IPS-NIHi7 (cell line): ENCODE results near the gene SNX25.
"Not testable (repeated sequence)": the region's sequence is repeated elsewhere in the genome, so short reads cannot be mapped to it uniquely, and the experiment has no call there.

Source experiments
- DNase-seq: peaks from one replicate; pipeline ENCODE4 v3.0.0; 2012; ENCODE audit warnings: mixed read lengths; ENCODE audit errors: extremely low spot score

The SNX25 gene

DNA sequence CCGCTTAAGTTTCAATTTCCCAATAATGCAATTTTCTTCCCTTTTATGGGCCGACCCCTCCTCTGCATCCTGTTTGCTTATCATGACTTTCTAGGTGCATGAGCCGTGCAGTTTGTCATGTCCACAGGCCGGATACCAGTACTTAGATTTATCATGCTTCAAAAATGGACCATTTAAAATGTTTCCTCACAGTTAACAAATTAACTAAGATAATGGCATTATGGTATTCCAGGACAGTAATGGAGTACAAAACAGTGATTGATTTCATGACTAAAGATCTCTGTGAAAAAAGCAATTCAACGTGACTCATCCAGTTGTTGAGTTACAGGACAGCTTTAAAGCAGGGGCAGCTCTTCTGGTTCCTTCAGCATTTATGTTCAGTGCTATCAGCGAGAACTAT lies 23.0 kb downstream of the SNX25 start:
- no peak for DNase-seq

DNA sequence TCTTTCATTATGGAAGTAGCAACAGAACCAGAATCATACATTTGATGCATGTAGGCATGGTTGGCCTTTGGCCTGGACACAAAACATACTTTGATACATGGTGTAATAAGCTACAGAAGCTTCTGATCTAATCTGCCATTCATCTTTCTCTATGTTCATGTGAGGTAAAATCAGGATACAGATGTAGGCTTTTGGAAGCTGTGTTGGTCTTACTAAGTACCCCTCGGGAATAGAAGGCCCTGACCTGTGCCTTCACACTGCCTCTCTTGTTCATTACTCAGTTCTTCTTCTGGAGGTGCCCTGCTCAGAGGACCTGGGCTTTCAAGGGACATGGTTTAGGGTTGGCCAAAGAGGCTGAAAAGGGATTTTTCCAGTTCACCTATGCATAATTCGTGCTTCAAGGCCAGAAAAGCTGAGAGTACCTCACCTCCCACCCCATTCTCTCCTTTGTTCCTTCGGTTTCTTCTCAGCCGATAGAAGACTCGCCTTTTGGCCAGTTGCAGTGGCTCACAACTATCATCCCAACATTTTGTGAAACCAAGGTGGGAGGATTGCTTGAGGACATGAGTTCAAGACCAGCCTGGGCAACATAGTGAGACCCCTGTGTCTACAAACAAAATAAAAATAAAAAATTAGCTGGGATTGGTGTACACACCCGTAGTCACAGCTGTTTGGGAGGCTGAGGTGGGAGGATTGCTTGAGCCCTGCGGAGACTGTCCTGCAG lies 25.9 kb downstream of the SNX25 start:
- no peak for DNase-seq

DNA sequence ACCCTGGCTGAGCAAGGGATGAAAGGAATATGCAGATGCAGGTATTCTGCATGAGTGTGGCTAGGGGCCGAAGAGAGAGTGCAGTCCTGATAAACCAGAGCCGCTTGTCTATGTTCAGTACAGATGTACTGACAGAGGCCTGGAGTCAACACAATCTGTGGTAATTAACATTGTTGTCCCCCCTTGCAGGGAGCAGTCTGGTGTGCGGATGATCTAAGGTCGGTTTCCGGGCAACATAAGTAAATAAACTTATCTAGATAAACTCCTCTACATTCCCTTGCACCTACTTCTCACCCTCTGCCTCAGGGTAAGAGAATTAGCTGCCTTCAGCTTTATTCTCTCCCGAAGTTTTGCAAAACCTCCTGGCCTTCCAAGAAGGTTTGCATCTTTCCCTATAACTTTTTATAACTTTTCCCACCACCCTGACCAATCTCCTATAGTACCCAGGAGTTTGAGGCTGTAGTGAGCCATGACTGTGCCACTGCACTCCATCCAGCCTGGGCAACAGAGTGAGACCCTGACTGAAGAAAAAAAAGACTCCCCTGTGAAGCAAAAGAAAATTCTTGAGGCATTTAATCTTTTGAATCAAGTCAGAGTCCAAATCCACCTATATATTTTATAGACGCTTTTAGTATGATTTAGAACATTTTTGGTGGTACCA lies 26.6 kb downstream of the SNX25 start:
- no peak for DNase-seq

DNA sequence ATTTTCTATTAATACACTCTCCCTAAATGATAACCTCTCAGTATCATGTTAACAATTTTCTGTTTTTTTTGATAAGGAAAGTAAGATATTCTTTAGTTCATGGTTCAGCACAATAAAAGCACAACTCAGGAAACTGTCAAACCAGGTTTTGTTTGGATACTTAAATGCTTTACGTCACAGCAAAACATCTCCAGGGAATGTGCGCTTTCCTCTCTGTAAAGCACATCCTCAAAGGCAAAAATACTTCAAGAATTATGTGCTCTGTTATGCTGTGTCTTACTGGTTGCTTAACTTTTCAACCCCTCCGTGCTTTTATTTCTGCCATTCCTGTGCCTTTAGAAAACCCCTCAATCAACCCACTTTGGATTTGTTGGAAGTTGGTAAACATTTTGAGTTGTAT lies 27.8 kb downstream of the SNX25 start:
- no peak for DNase-seq

DNA sequence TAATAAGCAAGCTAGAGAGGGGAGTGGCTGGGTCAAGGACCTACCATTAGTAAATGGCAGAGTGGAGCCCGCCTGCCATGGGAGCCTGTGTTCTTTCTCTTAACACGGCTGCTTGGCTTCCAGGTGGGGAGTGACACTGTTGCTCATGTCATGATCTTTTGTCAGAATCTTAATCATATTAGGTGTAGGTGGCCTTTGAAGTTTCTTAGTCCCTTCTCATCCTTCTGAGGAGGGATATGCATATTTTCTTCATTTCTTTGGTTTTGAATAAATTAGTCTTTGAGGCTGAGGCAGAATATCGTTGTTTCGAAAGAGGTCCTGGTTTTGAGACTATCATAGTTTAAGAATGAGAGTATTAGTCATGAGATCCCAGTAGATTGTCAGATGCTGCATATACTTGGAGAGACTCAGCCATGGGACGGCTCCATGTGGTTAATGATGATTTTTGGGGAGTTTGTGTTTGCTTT lies 28.9 kb downstream of the SNX25 start:
- DNase-seq: no peak

DNA sequence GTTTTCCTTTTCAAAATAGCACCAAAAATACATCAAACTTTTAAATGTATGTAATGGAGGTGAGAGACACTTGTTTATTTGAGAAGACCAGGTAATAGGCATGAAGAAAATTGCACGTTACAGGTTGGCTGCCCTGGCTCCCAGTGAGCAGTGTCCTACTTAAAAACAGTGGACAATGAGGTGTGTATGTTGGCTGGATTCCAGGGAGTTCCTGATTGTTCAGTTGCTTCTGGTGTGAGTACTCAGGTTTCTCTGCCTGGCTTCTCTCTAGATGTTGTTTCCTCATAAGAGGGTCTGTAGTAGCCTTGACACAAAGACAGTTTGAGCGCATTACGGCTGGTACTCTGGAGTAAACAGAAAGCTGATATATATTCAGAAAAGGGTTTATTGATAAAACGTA lies 29.4 kb downstream of the SNX25 start:
- DNase-seq: no peak

DNA sequence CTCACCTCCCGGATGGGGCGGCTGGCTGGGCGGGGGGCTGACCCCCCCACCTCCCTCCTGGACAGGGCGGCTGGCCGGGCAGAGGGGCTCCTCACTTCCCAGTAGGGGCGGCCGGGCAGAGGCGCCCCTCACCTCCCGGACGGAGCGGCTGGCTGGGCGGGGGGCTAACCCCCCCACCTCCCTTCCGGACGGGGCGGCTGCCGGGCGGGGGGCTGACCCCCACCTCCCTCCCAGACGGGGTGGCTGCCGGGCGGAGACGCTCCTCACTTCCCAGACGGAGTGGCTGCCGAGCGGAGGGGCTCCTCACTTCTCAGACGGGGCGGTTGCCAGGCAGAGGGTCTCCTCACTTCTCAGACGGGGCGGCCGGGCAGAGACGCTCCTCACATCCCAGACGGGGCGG lies 31.1 kb downstream of the SNX25 start:
- not testable (repeated sequence) for DNase-seq

DNA sequence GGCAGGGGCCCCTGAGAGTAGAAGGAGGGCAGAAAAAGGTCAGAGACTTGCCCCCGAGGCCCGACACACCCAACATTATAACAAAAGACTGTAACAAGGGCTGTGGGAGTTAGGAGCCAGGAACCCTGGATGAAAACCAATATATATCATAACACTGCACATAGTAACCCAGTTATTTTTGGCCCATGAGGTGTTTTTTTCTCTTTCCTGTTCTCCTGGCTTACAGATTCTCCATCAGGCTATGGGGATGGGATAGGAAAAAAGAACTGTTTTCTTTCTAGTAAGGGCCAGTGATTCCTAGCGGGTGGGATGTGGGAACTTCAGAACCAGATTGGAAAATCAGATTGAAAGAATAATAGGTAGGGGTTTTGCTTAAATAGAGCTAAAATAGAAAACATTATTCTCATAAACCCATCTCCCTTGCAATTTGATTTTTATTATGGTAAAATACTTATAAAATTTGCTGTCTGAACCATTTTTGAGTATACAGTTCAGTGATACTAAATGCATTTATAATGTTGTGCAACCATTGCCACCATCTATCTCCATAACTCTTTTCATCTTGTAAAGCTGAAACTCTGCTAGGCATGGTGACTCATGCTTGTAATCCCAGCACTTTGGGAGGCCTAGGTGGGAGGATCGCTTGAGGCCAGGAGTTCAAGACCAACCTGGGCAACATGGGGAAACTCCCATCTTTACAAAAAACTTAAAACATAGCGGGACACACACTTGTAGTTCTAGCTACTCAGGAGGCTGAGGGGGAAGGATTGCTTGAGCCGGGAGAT lies 33.5 kb downstream of the SNX25 start:
- DNase-seq: no peak

DNA sequence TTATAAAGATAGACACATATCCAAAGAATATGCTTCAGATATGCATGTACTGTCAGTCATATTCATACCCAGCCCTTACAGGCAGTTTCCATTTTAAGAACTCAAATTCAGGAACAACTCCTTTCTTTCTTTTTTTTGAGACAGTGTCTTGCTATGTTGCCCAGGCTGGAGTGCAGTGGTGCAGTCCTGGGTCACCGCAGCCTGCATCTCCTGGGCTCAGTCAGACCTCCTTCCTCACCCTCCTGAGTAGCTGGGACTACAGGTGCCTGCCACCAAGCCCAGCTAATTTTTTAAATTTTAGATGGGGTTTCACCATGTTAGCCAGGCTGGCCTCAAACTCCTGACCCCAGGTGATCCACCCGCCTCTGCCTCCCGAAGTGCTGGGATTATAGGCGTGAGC lies 34.5 kb downstream of the SNX25 start:
- no peak for DNase-seq

DNA sequence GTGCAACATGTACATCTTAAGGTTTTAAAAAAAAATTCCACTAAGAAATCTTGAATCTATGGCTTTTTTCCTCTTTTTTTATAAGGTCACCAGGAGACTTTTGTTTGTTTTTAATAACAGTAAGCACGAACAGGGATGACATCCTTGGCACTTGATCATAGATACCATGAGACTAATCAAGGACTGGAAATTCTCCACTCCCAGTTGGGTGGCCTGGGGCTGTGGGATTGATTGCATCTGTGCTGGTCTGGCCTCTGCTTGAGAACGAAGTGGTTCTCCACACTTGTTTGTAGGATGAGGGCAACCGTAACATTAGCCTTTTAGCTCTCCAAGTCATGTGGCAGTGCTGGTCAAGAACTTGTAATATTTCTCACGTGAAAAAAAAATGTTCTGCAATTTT lies 35.4 kb downstream of the SNX25 start:
- DNase-seq: no peak

DNA sequence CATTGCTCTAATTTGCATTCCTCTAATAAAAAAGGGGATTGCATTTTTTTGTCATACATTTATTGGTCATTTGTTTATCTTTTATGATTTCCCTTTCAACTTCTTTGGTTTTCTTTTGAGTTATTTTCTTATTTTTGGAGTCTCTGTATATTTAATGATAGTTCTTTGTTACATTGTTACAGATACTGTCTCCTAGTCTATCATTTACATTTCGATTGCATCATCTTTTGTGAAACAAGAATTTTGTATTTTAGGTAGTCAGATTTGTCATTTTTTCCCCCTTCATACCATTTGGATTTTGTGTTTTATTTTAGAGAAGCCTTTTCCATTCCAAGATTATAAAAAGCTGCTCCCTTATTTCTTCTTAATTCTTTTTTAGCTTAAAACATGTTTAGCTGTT lies 37.1 kb downstream of the SNX25 start:
- DNase-seq: no peak

DNA sequence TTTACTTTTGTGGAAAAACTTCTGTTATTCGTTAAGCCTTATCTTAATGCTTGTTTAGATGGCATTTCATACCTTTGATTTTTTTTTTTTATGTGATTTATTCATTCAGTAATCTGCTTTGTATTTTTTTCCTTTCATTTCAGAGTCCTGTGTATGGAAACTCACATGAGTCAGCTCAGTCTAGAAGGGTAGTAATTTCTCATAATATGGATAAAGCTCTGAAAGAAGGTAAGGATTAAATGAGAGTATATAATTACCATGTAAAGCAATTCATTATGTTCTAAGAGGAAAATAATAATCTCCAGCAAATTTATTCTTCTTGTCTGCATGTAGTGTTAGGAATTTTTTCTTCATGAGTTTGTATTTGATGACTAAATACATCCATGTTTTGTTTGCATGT lies 37.8 kb downstream of the SNX25 start:
- DNase-seq: no peak

DNA sequence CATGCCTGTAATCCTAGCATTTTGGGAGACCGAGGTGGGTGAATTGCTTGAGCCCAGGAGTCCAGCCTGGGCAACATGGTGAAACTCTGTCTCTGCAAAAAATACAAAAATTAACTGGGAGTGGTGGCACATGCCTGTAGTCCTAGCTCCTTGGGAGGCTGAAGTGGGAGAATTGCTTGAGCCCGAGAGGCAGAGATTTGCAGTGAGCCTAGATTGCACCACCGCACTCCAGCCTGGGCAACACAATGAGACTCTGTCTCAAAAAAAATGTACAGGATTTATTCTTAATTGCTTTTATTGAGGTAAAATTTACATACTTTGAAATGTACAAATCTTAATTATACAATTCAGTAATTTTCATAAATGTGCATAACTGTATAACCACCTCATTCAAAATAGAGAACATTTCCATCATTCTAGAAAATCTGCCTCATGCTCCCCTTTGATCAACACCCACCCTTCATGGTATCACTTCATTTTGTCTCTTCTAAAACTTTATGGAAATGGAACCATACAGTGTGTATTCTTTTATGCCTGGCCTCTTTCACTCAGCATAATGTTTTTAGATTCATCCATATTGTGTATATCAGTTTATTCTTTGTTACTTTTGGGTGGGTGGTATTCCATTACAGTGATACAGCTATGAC lies 39.1 kb downstream of the SNX25 start:
- DNase-seq: no peak

DNA sequence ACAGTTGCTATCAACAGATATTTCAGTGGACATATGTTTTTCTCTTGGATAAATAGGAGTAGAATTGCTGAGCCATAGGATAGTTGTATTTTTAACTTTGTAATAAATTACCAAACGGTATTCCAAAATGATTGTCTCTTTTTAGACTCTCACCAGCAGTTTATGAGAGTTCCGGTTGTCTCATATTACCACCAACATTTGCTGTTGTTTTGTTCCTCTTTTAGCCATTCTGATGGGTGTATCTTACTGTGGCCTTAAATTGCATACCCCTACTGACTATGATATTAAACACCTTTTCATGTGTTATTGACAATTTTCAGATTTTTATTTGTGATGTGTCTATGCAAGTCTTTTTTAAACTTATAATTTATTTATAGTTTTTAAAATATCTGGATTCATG lies 39.7 kb downstream of the SNX25 start:
- no peak for DNase-seq

DNA sequence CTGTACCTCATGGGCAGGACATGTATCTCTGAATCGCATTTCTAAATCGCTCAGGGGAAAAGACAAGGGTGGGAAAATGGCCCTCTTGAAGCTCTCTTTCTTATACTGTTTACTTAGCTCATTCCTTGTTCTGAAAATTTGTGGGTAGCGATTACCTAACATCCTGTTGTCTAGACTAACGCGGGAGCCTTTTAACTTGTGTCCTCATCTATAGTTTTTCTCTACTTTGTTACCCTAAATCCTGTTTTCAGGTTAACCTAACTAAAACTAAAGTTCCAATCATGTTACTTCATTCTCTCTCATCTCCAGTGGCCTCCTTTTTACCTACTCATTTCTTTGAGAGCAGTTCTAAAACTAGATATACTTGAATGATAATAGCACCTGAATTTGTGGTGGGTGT lies 45.0 kb downstream of the SNX25 start:
- no peak for DNase-seq

DNA sequence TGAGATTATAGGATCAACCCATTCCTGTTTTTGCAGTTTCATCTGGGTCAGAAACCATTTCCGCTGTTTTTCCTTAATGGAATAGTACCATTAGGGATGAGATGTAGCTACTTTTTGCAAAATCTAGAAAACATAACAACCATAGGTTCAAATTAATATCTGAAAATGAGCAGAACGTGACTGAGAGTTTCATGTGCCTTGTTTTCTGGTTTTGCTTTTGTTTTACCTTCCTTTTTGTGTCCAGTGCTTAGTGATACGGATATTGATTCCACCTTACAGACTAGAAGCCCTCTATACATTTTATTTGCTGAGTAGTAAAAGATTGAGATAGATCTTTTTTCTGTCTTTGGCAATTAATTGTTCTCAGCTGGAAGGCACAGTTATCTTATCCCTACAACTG lies 46.5 kb downstream of the SNX25 start:
- no peak for DNase-seq

DNA sequence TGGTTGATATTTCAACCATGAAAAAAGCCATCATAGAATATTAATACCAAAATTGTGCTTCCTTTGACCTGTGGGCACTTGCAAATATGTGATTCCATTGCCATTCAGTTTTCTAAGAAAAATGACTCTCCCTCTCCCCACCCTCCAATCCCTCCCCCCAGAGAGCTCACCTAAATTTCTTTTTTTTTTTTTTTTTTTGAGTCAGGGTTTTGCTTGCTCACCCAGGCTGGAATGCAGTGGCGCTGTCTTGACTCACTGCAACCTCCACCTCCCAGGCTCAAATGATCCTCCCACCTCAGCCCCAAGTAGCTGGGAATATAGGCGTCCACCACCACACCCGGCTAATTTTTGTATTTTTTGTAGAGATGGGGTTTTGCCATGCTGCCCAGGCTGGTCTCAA lies 47.0 kb downstream of the SNX25 start:
- no peak for DNase-seq

DNA sequence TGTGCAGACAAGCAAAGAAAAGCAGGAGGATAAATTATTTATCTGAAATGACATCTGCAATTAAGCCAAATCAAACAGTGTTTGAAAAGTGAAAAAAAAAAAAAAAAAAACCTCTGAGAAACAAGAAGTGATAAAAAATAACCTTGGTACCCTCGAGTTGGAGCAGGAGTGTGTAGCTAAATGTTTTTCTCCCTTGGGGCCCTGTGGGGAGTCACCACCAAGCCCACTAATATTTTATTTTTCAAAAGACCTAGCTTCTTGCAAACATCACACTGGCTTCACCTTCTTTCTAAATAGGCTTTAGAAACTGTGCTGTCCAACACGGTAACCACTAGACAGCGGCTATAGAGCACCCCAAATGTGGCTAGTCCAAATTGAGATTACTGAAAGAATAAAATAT lies 47.7 kb downstream of the SNX25 start:
- DNase-seq: no peak

DNA sequence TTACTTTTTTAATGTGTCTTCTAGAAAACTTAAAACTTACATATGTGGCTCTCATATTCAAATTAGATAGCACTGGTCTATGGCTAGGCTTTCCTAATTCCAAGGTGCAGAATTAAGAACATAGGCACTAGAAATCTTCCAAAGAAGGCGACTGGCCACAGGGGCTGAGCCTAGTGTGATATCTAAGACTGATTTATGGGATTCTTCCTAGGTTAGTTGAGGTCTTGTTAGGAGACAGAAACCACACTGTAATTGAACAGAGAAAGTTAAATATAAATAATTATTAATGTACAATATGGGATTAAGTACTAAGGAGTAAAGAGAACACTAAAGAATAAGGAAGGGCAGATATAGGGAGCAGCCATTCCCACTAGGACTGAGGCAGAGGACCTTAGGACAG lies 48.3 kb downstream of the SNX25 start:
- DNase-seq: no peak

DNA sequence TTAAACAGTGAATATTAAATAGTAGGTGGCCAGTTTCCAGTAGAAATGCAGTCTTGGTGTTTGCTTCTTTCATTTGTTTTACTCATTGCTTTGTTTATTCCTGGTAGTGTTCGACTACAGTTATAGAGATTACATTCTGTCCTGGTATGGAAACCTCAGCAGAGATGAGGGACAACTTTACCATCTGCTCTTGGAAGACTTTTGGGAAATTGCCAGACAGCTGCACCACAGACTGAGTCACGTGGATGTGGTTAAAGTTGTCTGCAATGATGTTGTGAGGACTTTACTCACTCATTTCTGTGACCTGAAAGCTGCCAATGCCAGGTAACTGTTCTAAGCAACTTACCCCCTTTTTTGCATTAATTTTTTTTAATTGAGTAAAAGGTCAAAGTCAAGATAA lies 49.3 kb downstream of the SNX25 start:
- DNase-seq: not testable (repeated sequence)

DNA sequence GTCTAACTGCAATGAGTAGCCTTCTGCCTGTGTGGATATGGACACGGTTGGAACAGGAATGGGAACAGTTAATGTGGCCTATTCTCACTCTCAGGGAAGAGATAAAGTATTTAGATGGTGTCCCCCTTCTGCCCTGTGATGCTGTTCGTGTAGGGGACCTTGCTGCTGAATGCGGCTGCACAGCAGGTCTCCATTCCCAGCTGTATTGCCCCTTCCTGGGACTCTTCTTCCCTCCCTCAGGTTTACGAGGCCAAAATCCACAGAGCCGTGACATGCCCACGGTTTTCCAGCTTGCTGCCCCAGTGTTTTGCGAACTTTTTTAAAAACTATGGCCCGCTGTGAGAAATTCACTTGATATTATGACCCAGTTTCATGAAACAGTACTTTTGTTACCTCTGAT lies 50.3 kb downstream of the SNX25 start:
- DNase-seq: peak; percentile 21

DNA sequence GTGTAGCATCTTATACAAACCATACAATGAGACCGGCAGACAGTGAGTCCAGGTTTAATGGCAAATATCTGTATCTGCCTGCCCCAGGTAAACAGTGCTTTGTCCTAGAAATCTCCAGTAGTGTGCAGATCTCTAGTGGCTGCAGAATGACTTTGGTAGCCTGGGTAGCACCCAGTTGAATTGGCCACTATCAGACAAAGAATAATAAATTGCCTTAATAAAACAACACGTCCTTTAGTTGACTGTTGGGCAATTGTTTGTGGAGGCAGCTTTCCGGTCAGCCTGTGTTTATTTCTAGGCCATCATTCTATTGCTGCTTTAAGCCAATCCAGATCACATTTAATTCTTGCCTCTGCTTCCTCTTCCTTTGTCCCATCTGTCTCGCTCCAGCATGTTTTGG lies 52.5 kb downstream of the SNX25 start:
- no peak for DNase-seq
